ENCODE data around the gene GBX1.

The GBX1 gene

DNA sequence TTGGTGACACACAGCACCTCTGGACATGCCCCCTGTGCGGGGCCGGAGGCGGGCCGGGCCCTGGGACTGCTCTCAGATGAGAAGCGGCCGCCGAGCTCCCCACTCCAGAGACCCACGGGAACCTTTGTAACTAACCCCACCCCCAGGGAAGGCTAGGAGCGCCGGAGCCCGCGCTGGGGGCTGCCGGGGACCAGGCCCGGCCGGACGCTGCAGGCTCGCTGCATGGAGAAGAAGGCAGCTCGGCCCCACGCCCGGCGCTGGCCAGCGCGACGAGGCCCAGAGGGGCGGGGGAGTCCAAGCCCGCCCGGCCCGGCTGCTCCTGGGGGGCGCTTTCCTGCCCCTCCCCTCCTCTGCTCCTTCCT lies 44.7 kb downstream of the GBX1 start:
- DNase-seq: no peak
- intact Hi-C loops (cut with DNase I): no loop called here

DNA sequence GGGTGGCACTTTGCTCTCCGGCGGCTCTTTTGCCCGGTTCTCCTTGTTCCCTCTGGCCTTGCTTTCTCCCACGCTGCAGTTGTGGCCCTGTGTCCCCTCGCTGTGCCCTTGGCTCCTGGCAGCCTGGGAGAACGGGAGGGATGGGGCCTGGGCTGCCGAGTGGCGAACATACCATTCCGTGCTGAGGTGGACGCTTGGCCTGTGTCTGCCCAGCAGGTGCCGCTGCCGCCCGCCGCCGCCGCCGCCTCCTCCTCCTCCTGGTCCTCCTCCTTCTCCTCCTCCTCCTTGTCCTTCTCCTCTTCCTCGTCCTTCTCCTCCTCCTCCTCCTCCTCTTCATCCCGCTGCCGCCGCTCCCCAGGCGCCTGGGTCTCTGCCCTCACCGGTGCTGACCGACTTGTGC lies 45.2 kb downstream of the GBX1 start:
- DNase-seq: no peak
- intact Hi-C loops (cut with DNase I): no loop called here

DNA sequence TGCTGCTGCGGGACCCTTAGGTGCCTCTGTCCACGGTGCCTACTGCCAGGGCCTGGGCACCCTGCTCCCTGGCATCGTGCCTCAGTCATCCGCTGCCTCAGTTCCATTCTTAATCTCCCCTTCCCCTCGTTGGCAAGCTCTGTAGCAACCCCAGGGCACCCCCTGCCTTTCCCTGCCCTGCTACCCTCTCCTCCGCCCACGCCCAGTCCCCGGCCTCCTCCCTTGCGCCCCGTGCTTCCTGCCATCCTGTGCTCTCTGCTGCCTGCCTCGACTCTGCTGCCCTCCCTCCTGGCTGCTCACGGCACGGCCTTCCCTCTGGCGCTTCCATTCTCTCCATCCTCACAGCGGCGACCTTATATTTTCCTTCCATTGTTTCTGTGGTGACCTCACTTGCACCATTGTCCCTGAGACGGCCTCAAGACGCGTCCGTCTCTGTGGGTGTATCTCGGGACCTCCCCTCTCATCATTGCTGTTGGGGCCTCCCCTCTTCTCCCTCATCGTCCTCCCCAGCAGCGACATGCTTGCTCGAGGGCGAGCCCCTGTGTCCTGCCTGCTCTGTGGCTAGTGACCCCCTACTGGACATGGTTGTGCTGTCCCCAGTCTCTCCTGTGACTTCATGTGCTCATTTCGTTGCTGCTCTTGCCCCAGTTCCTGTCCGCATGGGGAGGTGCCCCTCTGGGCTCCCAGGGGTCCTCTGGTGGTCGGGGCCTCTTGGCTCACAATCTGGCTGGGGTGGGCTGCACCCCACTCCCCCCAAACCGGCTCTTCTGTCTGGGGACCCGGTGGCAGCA lies 45.9 kb downstream of the GBX1 start:
- intact Hi-C loops (cut with DNase I): no loop called here
- no peak for DNase-seq

DNA sequence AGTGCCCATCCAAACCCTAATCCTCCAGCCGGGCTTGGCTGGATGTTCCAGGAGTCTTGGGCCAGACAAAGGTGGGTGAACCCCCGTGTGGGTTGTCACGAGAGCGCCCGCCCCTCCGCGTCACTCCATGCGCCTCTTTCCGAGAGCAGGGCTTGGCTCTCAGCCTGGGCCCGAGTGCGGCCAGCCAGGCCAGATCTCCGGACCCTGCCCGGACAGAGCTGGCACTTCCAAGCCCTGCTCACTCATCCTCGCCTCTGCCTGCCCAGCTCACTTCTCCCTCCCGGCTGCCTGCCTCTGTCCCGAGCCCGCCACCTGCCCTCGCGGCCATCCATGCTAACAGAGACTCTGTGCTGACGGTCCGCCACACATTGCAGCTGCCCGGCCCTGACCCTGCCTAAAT lies 46.6 kb downstream of the GBX1 start:
- intact Hi-C loops (cut with DNase I): no loop called here

DNA sequence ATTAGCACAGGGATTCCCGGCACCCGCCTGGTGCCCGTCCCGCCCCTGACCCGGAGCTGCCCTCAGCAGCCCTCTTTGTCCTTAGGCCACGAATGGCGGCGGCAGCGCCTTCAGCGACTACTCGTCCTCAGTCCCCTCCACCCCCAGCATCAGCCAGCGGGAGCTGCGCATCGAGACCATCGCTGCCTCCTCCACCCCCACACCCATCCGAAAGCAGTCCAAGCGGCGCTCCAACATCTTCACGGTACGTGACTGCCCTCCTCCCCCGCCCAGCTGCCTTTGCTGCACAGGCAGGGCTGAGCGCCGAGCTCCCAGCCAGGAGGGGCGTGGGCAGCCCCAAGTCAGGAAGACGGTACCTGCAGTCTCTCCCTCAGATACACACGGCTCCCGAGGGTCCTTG lies 47.6 kb downstream of the GBX1 start:
- DNase-seq: peak in 23 of 42 donors; percentile 19 to 80 (median 56)
- intact Hi-C loops (cut with DNase I): loop anchor here (5.0 kb wide), 1 partner anchor 107 kb away; the partner anchor contains the start of gene ABCF2

More for the DNA sequence above, 46.6 kb downstream of the GBX1 start:
- DNase-seq: peak in 20 of 42 donors; percentile 26 to 75 (median 54)

DNA sequence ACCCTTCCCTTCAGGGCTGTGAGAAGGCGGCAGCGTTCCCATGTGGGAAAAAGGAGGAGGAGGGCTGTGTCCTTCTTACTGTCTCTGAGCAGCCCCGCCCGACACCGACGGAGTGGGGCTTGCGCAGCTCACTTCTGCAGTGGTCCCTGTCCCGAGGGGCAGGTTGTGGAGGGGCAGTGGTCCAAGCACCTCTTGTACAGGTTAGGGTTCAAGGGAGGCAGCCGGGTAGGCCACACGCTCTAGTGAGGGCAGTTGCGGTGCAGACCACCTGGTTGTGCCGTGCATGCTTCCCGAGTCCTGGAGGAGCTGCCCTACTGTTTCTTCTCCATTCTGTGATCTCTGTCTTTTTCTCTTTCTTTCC lies 48.5 kb downstream of the GBX1 start:
- intact Hi-C loops (cut with DNase I): loop anchor here (5.0 kb wide), 1 partner anchor 108 kb away; the partner anchor contains the start of gene ABCF2
- DNase-seq: no peak

DNA sequence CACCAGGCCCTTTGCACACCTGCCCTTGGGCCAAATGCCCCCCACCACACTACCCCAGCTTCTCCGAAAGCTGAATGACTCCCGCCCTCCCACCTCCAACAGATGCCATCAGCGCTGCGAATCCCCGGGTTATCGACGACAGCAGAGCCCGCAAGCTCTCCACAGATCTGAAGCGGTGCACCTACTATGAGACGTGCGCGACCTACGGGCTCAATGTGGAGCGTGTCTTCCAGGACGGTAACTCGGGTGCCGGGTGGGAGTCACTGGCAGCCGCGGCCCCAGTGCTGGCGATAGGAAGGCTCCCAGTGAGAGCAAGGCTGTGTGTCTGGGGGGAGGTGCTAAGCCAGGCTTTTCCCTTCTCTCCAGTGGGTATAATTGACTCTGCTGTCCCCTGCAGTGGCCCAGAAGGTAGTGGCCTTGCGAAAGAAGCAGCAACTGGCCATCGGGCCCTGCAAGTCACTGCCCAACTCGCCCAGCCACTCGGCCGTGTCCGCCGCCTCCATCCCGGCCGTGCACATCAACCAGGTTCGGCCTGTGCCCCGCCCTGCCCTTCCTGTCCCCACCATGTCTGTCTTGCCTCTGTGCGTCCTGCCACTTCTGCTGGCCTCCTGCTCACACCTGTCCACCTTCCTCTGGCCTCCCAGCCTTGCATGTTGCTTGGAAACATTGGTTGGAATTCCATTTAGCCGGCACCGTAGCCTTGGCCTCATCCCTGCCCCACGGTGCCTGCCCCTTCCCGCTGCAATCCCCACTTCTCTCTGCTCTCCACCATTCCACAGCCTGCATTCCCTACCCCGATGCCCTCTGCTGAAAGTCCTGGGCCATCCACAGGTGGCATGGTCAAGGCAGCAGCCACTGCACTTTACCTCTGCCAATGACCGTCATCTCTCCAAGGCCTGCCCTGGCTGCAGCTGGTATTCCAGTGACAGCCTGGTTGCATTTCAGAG lies 49.1 kb downstream of the GBX1 start:
- intact Hi-C loops (cut with DNase I): loop anchor here (5.0 kb wide), 1 partner anchor 109 kb away; the partner anchor contains the start of gene ABCF2
- no peak for DNase-seq

DNA sequence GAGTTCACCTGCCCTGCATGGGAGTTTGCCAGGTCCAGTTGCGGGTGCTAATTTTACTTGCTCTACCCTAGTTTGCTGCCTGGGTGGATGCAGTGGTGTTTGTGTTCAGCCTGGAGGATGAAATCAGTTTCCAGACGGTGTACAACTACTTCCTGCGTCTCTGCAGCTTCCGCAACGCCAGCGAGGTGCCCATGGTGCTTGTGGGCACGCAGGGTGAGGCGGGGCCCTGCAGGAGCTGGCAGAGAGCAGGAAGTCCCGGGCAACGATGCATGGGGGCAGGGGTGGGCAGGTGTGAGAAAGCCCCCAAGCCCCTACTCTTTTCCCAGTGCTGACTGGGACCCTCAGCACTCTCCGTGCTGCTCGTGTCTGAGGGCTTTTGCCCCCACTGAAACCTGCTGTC lies 49.9 kb downstream of the GBX1 start:
- intact Hi-C loops (cut with DNase I): loop anchor here (5.0 kb wide), 1 partner anchor 110 kb away; the partner anchor contains the start of gene ABCF2
- DNase-seq: no peak

DNA sequence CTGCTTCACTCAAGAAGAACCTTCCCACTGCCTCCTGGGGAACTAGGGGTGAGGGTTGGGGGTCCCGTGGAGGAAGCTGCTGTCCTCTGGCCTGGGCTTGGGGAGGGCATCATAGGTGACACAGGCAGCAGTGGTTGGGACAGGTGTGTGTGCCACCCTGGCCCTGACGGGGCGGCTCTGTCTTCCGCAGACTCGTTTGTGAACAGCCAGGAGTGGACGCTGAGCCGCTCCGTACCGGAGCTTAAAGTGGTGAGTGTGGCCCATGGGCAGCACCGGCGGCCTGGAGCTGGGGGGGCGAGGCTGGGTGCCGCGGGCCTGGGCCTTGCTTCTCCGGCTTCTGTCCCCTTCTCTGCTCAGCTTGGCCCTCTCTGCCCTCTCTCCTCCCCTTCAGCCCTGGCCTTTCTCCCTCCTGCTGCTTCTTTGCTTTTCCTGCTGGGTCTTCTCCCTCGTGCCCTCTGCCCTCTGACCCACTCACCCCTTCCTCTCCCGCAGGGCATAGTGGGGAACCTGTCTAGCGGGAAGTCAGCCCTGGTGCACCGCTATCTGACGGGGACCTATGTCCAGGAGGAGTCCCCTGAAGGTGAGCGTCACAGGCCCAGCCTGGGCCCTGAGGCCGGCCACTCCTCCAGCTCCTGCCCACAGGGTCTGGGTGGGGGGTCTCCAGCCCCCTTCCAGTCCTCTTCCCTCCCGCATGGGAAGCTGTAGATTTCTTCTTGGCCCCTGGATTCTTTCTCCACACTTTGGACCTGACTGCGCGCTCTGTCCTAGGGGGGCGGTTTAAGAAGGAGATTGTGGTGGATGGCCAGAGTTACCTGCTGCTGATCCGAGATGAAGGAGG lies 50.7 kb downstream of the GBX1 start:
- intact Hi-C loops (cut with DNase I): loop anchor here (5.0 kb wide), 1 partner anchor 110 kb away; the partner anchor contains the start of gene ABCF2
- DNase-seq: no peak

DNA sequence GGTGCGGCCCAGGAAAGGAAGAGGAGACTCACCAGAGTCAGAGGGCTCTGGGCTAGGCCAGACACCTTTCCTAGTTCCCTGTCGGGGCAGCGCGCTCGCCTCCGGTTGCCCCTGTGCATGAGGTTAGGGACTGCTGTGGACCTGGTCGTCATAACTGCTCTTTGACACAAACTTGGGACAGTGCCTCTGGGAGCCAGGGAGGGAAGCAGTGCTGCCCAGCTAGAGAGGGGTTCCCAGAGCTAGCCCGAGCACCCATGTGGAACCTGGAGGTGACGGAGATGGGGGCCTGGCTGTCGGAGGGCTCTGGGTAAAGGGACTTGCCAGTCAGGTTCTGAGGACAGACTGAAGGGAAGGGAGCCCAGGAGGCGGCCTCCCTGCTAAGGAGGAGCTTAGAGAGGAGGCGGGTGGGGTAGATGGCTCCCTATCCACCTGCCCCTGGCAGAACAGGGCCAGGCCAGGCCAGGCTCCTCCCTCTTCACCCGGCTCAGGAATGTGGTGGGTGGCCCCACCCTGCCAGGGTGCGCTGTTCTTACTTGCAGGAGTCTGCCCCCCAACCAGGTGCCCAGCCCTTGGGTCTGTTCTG lies 51.6 kb downstream of the GBX1 start:
- intact Hi-C loops (cut with DNase I): loop anchor here (5.0 kb wide), 1 partner anchor 111 kb away; the partner anchor contains the start of gene ABCF2
- no peak for DNase-seq

DNA sequence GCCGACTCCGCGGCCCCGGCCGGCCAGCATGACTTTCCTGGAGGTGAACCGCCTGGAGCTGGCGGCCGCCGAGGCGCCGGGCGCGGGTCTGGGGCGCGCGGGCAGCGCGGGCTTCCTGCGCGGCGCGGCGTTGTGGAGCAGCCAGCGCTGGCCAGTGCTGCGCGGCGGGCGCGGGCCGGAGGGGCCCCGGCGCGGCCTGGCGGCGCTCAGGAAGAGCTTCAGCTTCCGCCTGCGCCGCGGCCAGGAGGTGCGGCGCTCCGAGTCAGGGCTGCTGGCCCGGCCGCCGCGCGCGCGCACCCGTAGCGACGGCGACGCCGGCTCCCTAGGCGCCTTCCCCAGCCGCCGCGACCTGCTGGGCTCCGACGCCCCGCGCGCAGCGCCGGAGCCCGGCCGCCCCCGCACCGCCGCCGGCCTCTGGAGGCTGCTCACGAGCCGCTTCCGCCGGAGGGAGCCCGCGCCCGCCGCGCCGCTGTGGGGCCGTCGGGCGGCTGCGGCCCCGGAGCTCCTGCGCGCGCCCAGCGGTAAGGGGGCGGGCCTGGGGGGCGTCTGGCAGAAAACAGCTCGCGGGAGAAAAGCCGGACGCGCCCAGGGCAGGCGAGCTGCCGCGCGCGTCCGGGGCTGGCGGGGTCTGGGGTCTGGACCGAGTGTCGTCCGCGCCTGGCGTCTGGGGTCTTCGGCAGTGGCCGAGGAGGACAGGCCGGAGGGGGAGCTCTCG lies 52.2 kb downstream of the GBX1 start:
- intact Hi-C loops (cut with DNase I): loop anchor here (5.0 kb wide), 1 partner anchor 112 kb away; the partner anchor contains the start of gene ABCF2
- no peak for DNase-seq

DNA sequence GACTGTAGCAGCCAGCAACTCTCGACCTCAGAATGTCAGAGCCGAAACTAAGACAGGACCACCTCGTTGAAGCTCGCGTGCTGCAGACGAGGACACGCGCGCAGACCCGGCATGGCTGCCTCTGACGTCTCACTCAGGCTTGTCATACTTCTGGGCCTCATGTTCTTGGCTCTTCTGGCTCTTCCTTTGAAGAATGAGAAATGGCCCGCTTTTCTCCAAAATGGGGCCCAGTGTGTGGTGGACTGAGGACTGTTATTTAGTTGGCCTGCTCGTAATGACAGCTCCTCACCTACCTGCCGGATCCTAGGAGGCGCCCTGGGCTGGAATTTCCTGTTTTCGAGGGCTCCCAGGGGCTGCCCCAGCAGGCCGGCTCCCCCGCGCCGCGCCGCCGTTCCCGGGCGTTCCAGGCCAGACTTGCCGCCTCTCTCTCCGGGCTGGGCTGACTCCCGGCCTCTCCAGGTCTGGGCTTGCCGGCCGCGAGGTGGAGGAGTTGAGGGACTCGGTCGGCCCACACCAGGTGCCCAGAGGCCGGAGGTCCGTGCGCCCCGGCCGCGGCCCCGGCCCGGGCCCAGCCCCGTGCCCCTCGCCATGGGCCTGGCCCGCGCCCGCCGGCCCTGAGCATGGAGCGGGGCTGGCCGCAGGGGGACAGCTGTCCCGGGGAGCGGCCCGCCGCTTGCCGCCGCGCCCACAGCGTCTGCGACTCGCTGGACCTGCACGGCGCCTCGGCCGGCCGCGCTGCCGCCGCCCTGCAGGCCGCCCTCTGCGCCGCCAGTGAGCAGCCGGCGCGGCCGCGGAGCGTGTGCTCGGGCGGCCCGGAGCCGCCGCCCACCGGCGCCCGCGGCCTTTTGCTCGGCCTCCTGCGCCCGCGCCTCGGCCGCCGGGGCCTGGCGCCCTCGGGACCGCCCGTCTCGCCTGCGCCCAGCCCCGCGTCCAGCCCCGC lies 53.1 kb downstream of the GBX1 start:
- intact Hi-C loops (cut with DNase I): loop anchor here (5.0 kb wide), 2 partner anchors 87 to 113 kb away; partner anchors contain the start of genes ABCB8 and ABCF2
- DNase-seq: no peak

DNA sequence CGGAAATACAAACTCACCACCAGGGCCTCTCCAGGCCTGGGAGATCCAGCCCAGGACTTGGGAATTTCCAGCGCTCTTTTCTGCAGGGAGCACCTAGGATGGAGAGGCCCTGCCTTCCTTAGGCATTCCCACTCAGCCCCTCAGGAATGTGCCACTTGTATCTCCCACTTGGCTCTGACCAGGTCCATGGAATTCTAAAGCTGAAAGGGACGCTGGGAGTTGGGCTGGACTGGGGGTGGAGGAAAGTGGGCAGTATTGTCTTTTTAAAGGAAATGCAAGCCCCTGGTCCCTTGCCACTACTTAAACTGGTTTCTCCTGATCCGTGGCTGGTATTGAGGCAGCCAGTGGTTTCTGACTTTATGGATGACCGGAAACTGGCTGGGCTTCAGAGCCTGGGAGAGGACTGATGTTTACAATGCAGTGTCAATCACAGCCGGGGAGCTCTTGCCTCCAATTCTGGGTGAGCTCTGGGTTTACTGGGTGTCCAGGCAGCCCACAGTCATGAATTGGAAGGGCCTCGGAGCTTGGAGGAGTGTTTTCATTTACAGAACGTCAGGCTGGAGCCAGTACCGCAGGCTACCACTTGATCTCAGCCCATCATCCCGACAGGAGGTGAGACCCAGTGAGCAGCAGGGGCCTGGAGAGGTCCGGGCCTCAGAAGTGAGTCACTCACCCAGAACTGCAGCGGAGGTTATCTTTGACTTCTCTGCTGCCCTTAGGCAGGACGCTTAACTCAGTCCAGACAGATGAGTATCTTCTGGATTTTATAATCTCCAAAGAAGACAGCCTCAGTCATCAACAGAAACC lies 53.9 kb downstream of the GBX1 start:
- intact Hi-C loops (cut with DNase I): loop anchor here (5.0 kb wide), 1 partner anchor 86 kb away; the partner anchor contains the start of gene ABCB8

DNA sequence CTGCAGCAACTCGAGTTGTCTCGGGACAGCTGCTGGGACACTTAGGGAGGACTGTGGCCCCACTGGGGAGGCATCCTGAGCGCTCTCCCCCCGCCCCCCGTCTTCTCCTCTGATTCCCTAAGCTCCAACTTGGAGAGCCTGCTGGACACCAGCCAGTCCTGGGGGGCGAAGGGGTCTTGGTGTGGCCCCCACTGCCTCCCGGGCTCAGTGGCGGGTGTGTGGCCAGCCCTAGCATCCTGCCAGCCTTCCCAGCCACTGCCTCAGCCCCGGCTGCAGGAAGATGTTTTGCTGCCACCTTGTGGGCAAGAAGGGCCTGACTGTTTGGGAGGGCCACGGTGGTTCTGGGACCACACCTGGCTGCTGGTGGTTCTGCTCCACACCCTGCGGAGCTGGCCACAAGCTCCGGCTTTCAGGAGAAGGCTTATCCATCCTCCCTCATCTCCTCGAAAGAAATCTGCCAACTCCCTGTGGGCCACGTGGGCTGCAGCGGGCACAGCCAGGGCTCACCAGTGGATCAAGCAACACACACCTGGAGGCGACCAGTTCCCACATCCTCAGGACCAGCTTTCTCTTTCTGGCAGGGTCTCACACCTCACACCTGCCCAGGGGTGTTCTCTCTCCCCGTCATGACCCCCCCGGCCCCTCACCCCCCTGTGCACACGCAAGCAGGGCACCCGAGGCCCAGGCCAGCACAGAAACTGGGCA lies 56.4 kb downstream of the GBX1 start:
- peak; percentile 62 to 93 (median 82) for DNase-seq
- intact Hi-C loops (cut with DNase I): loop anchor here (5.0 kb wide), 1 partner anchor 84 kb away; the partner anchor contains the start of gene ABCB8

More for the DNA sequence above, 53.9 kb downstream of the GBX1 start:
- DNase-seq: no peak
